RWPE2 (cell line): ENCODE results near the gene SPRED2.

Source experiments
- ATAC-seq: fragments of 200-7000 bp; cut with Tn5 transposase; 3 replicates; pipeline ENCODE4 v1.9.1; 2021; ENCODE audit warnings: low read depth
- DNase-seq: peaks from one replicate; pipeline ENCODE4 v3.0.0-alpha.2; 2020; ENCODE audit warnings: low spot score
- H3K27ac ChIP-seq: fragments of 450-650 bp; 2 replicates; pipeline ENCODE4 v1.5.1; 2017; ENCODE audit warnings: mild to moderate bottlenecking; ENCODE audit not compliant: poor library complexity, severe bottlenecking
- H3K27me3 ChIP-seq: fragments of 250-450 bp; sonication (Bioruptor Pico); 2 replicates; pipeline ENCODE4 v1.5.1; 2021; ENCODE audit warnings: mild to moderate bottlenecking, moderate library complexity; ENCODE audit not compliant: insufficient read depth, poor library complexity, severe bottlenecking
- H3K36me3 ChIP-seq: fragments of 250-450 bp; sonication (Bioruptor Pico); 2 replicates; pipeline ENCODE4 v1.5.1; 2020; ENCODE audit warnings: low read depth, mild to moderate bottlenecking, moderate library complexity
- H3K4me1 ChIP-seq: fragments of 250-450 bp; sonication (Bioruptor Pico); 2 replicates; pipeline ENCODE4 v1.5.1; 2021; ENCODE audit warnings: mild to moderate bottlenecking, moderate library complexity; ENCODE audit not compliant: insufficient read depth, poor library complexity, severe bottlenecking
- H3K4me3 ChIP-seq: fragments of 250-450 bp; sonication (Bioruptor Pico); 2 replicates; pipeline ENCODE4 v1.5.1; 2021; ENCODE audit warnings: mild to moderate bottlenecking, moderate library complexity; ENCODE audit not compliant: severe bottlenecking
- H3K9me3 ChIP-seq: fragments of 250-450 bp; sonication (Bioruptor Pico); 2 replicates; pipeline ENCODE4 v1.5.1; 2021; ENCODE audit warnings: mild to moderate bottlenecking, moderate library complexity; ENCODE audit not compliant: severe bottlenecking
- CTCF ChIP-seq: fragments of 450-650 bp; IDR thresholded peaks from one replicate; pipeline ENCODE4 v1.5.1; 2017; ENCODE audit warnings: mild to moderate bottlenecking, moderate library complexity; ENCODE audit not compliant: poor library complexity, severe bottlenecking

Gene SPRED2

GRCh38 chr2:65382323-65382722 is 50.1 kb downstream of the SPRED2 start:
- peaks cover 86% of the 10 kb centered on the region for H3K4me1 ChIP-seq
- no peak overlapping the region for H3K4me3 ChIP-seq
- ATAC-seq (no peak), DNase-seq (no peak)
- H3K27me3 ChIP-seq = no peaks in the 10 kb centered on the region
- no peaks in the 10 kb centered on the region for H3K36me3 ChIP-seq
- peak overlapping the region; percentile 96 for H3K27ac ChIP-seq
- no peaks in the 10 kb centered on the region for H3K9me3 ChIP-seq
- TF ChIP-seq CTCF = no peak

- Histone ChIP-seq H3K27me3 (no peaks in the 10 kb centered on the region), H3K9me3 (no peaks in the 10 kb centered on the region), H3K27ac (peak overlapping the region; percentile 96), H3K4me3 (no peak overlapping the region), H3K4me1 (peaks cover 86% of the 10 kb centered on the region), H3K36me3 (peaks cover 3% of the 10 kb centered on the region; the same call in 1 of the 2 replicates)
- no peak for TF ChIP-seq CTCF
- DNase-seq (no peak), ATAC-seq (no peak)
These were observed 50.8 kb downstream of the SPRED2 start for GRCh38 chr2:65381607-65382051.

- ATAC-seq (no peak), DNase-seq (no peak)
- H3K27me3 ChIP-seq = no peaks in the 10 kb centered on the region
- peaks cover 3% of the 10 kb centered on the region; the same call in 1 of the 2 replicates for H3K36me3 ChIP-seq
- peak overlapping the region; percentile 70 for H3K27ac ChIP-seq
- H3K4me3 ChIP-seq = no peak overlapping the region
- H3K9me3 ChIP-seq = no peaks in the 10 kb centered on the region
- no peak for TF ChIP-seq CTCF
- H3K4me1 ChIP-seq = peaks cover 77% of the 10 kb centered on the region
These were observed 52.1 kb downstream of the SPRED2 start for GRCh38 chr2:65380255-65380654.

GRCh38 chr2:65379721-65380171 is 52.7 kb downstream of the SPRED2 start:
- H3K4me3 ChIP-seq = no peak overlapping the region
- H3K36me3 ChIP-seq = peaks cover 3% of the 10 kb centered on the region; the same call in 1 of the 2 replicates
- ATAC-seq (no peak), DNase-seq (no peak)
- peaks cover 79% of the 10 kb centered on the region for H3K4me1 ChIP-seq
- H3K27me3 ChIP-seq = no peaks in the 10 kb centered on the region
- H3K9me3 ChIP-seq = no peaks in the 10 kb centered on the region
- peak overlapping the region; percentile 70 for H3K27ac ChIP-seq
- TF ChIP-seq CTCF = no peak

GRCh38 chr2:65379223-65379622 is 53.2 kb downstream of the SPRED2 start:
- DNase-seq (no peak), ATAC-seq (no peak)
- no peak for TF ChIP-seq CTCF
- Histone ChIP-seq H3K27ac (peak overlapping the region; percentile 70), H3K4me3 (no peak overlapping the region), H3K27me3 (no peaks in the 10 kb centered on the region), H3K4me1 (peaks cover 80% of the 10 kb centered on the region), H3K36me3 (peaks cover 3% of the 10 kb centered on the region), H3K9me3 (no peaks in the 10 kb centered on the region)
